NCI-H128 (cell line): Measurements from ENCODE around the gene CCDC136.

Source experiments
- DNase-seq: peaks from one replicate; lab custom pipeline; 2025; ENCODE audit not compliant: unreplicated experiment; lab: John Stamatoyannopoulos, UW

Gene CCDC136

GRCh38 chr7:128801667-128802418 is 10.1 kb downstream of the CCDC136 start:
- DNase-seq = no peak

- no peak for DNase-seq
These were observed 12.7 kb downstream of the CCDC136 start for GRCh38 chr7:128804484-128804883.

GRCh38 chr7:128805225-128805624 is 13.5 kb downstream of the CCDC136 start:
- no peak for DNase-seq

GRCh38 chr7:128807191-128807590 is 15.4 kb downstream of the CCDC136 start:
- DNase-seq = no peak

GRCh38 chr7:128809363-128809762 is 17.6 kb downstream of the CCDC136 start:
- no peak for DNase-seq

- DNase-seq = no peak
These were observed 18.7 kb downstream of the CCDC136 start for GRCh38 chr7:128810473-128810872.

GRCh38 chr7:128810997-128811396 is 19.2 kb downstream of the CCDC136 start:
- DNase-seq = no peak

GRCh38 chr7:128811631-128812430 is 20.1 kb downstream of the CCDC136 start:
- no peak for DNase-seq

GRCh38 chr7:128812514-128813168 is 20.9 kb downstream of the CCDC136 start:
- DNase-seq = no peak

GRCh38 chr7:128814499-128814898 is 22.7 kb downstream of the CCDC136 start:
- no peak for DNase-seq

GRCh38 chr7:128815289-128815942 is 23.6 kb downstream of the CCDC136 start:
- no peak for DNase-seq

GRCh38 chr7:128818694-128819093 is 26.9 kb downstream of the CCDC136 start:
- DNase-seq = no peak

- DNase-seq = no peak
These were observed 30.0 kb downstream of the CCDC136 start for GRCh38 chr7:128821724-128822123.

- DNase-seq = no peak
These were observed 34.7 kb downstream of the CCDC136 start for GRCh38 chr7:128826512-128826911.

GRCh38 chr7:128826916-128827247 is 35.1 kb downstream of the CCDC136 start:
- no peak for DNase-seq

GRCh38 chr7:128827248-128827958 is 35.6 kb downstream of the CCDC136 start:
- no peak for DNase-seq

- no peak for DNase-seq
These were observed 36.4 kb downstream of the CCDC136 start for GRCh38 chr7:128827971-128828711.

GRCh38 chr7:128829391-128830166 is 37.8 kb downstream of the CCDC136 start:
- DNase-seq = no peak
